Effector memory CD4-positive, alpha-beta T cell (primary cell): ENCODE data around the gene FZR1.
"Not testable (repeated sequence)": the region's sequence is repeated elsewhere in the genome, so short reads cannot be mapped to it uniquely, and the experiment has no call there.

Source experiments
- DNase-seq, 3 donors: peaks; one replicate each; pipeline ENCODE4 v3.0.0-alpha.2; 2020
- H3K27ac ChIP-seq: 2 replicates; pipeline ENCODE4 v1.7.0; 2013; ENCODE audit warnings: mild to moderate bottlenecking, low read length, moderate library complexity; ENCODE audit not compliant: insufficient read depth, poor library complexity, severe bottlenecking
- H3K27me3 ChIP-seq: replicated peaks from 2 replicates; pipeline ENCODE4 v1.7.0; 2013; ENCODE audit warnings: mild to moderate bottlenecking, low read length; ENCODE audit not compliant: insufficient read depth, control insufficient read depth, poor library complexity, severe bottlenecking
- H3K36me3 ChIP-seq: 2 replicates; pipeline ENCODE4 v1.7.0; 2013; ENCODE audit warnings: mild to moderate bottlenecking, low read length, moderate library complexity; ENCODE audit not compliant: control insufficient read depth, insufficient read depth
- H3K4me1 ChIP-seq: 2 replicates; pipeline ENCODE4 v1.7.0; 2013; ENCODE audit warnings: low read length, mild to moderate bottlenecking; ENCODE audit not compliant: control insufficient read depth, insufficient read depth, poor library complexity, severe bottlenecking
- H3K4me3 ChIP-seq: 2 replicates; pipeline ENCODE4 v1.7.0; 2013; ENCODE audit warnings: low read length, low read depth, mild to moderate bottlenecking; ENCODE audit not compliant: insufficient read depth, poor library complexity, severe bottlenecking
- H3K9me3 ChIP-seq: 2 replicates; pipeline ENCODE4 v1.7.0; 2013; ENCODE audit warnings: mild to moderate bottlenecking, low read length, moderate library complexity; ENCODE audit not compliant: control insufficient read depth

The FZR1 gene

GRCh38 chr19:3523361-3524077, 17.4 kb downstream of the FZR1 start:
- Histone ChIP-seq H3K4me1 (no peaks in the 10 kb centered on the region), H3K9me3 (no peaks in the 10 kb centered on the region), H3K27me3 (no peaks in the 10 kb centered on the region), H3K27ac (no peak overlapping the region), H3K4me3 (no peak overlapping the region), H3K36me3 (peaks cover 55% of the 10 kb centered on the region)
- no peak for DNase-seq

- H3K27ac ChIP-seq: no peak overlapping the region
- no peaks in the 10 kb centered on the region for H3K4me1 ChIP-seq
- DNase-seq: no peak
- no peak overlapping the region for H3K4me3 ChIP-seq
- peaks cover 56% of the 10 kb centered on the region for H3K36me3 ChIP-seq
- no peaks in the 10 kb centered on the region for H3K27me3 ChIP-seq
- no peaks in the 10 kb centered on the region for H3K9me3 ChIP-seq
Observed at GRCh38 chr19:3524078-3524842, 18.1 kb downstream of the FZR1 start.

GRCh38 chr19:3524904-3525451, 18.9 kb downstream of the FZR1 start:
- Histone ChIP-seq H3K9me3 (no peaks in the 10 kb centered on the region), H3K27me3 (no peaks in the 10 kb centered on the region), H3K36me3 (peaks cover 56% of the 10 kb centered on the region), H3K27ac (no peak overlapping the region), H3K4me1 (no peaks in the 10 kb centered on the region), H3K4me3 (no peak overlapping the region)
- DNase-seq: no peak

GRCh38 chr19:3526507-3527237, 20.6 kb downstream of the FZR1 start:
- peaks cover 62% of the 10 kb centered on the region for H3K36me3 ChIP-seq
- no peak for DNase-seq
- no peaks in the 10 kb centered on the region for H3K4me1 ChIP-seq
- H3K27ac ChIP-seq: no peak overlapping the region
- H3K4me3 ChIP-seq: no peak overlapping the region
- no peaks in the 10 kb centered on the region for H3K9me3 ChIP-seq
- H3K27me3 ChIP-seq: no peaks in the 10 kb centered on the region

- no peak overlapping the region for H3K4me3 ChIP-seq
- no peaks in the 10 kb centered on the region for H3K4me1 ChIP-seq
- H3K36me3 ChIP-seq: peaks cover 69% of the 10 kb centered on the region
- no peaks in the 10 kb centered on the region for H3K27me3 ChIP-seq
- no peak for DNase-seq
- H3K27ac ChIP-seq: no peak overlapping the region
- H3K9me3 ChIP-seq: no peaks in the 10 kb centered on the region
Observed at GRCh38 chr19:3527238-3527910, 21.3 kb downstream of the FZR1 start.

- DNase-seq: no peak
- Histone ChIP-seq H3K27ac (no peak overlapping the region), H3K27me3 (no peaks in the 10 kb centered on the region), H3K9me3 (no peaks in the 10 kb centered on the region), H3K36me3 (peaks cover 69% of the 10 kb centered on the region), H3K4me3 (no peak overlapping the region), H3K4me1 (no peaks in the 10 kb centered on the region)
Observed at GRCh38 chr19:3528080-3528479, 22.0 kb downstream of the FZR1 start.

GRCh38 chr19:3528539-3529211, 22.6 kb downstream of the FZR1 start:
- H3K27me3 ChIP-seq: no peaks in the 10 kb centered on the region
- H3K36me3 ChIP-seq: peaks cover 69% of the 10 kb centered on the region
- no peaks in the 10 kb centered on the region for H3K9me3 ChIP-seq
- H3K4me3 ChIP-seq: no peak overlapping the region
- no peaks in the 10 kb centered on the region for H3K4me1 ChIP-seq
- DNase-seq: no peak
- H3K27ac ChIP-seq: no peak overlapping the region

- not testable (repeated sequence) for H3K27ac ChIP-seq, DNase-seq, H3K4me3 ChIP-seq, H3K27me3 ChIP-seq, H3K4me1 ChIP-seq, H3K9me3 ChIP-seq
- peaks cover 71% of the 10 kb centered on the region for H3K36me3 ChIP-seq
Observed at GRCh38 chr19:3529299-3529698, 23.2 kb downstream of the FZR1 start.

GRCh38 chr19:3530389-3530788, 24.3 kb downstream of the FZR1 start:
- Histone ChIP-seq H3K27ac (no peak overlapping the region), H3K4me1 (no peaks in the 10 kb centered on the region), H3K27me3 (no peaks in the 10 kb centered on the region), H3K4me3 (no peak overlapping the region), H3K9me3 (no peaks in the 10 kb centered on the region), H3K36me3 (peaks cover 73% of the 10 kb centered on the region)
- DNase-seq: no peak
